Measurements from ENCODE around the gene IGF2R. TPM values are rescaled to one million over a fixed set of nuclear protein-coding genes. Genes with fewer than 3 reads are reported as not detected.

Gene IGF2R
- total and polyA plus RNA-seq, 5 donors from 2014 or later: 8.8 to 71.2 (median 10.0) TPM

DNA sequence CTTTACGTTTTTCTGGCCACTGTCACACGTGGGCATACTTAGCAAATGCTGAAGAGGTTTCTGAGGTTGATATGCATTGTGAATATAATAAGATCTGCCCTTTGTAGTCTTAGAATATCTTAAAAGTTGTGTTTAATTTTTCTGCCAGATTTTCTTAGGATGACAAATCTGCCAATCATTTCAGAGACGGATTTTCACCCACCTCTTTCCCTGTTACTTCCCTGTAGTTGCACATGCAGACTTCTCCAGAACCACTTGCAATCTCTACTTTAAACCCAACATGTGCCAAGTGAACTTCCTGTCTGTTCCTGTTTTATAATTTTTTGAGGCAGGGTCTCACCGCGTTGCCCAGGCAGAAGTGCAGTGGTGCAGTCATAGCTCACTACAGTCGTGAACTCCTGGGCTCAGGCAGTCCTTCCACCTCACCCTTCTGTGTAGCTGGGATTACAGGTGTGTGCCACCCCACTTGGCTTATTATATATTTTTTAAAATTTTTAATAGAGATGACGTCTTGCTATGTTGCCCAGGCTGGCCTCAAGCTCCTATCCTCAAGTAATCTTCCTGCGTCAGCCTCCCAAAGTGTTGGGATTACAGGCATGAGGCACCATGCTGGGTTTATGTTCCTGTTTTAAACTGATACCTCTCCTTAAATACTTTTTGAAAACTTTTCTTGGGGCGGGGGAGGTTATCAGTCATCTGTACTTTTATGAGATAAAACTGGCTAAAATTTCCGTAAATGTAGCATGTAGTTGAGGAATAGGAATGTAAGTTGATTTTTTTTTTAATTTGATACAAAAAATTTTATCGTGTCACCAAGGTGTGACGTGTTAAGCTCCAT lies 2.7 kb downstream of the IGF2R start:
- peaks cover 58% of the 10 kb centered on the region for H3K4me1 ChIP-seq (ENCODE audit: control insufficient read depth, insufficient read depth, low read length, poor library complexity, severe bottlenecking)
- DNase-seq: no peak
- H3K27ac Mint-ChIP-seq: peak overlapping the region in 1 of 3 donors; percentile 74

GRCh38 chr6:159972506-159973268 lies 3.8 kb downstream of the IGF2R start:
- H3K36me3 Mint-ChIP-seq: no peaks in the 10 kb centered on the region
- Histone ChIP-seq H3K4me1 (ENCODE audit: control insufficient read depth, insufficient read depth, low read length, poor library complexity, severe bottlenecking) (peaks cover 69% of the 10 kb centered on the region), H3K27ac (ENCODE audit: insufficient read depth, low read length, poor library complexity, severe bottlenecking) (no peak overlapping the region), H3K9me3 (ENCODE audit: control insufficient read depth in 2 of 2, low read length in 2 of 2) (no peaks in the 10 kb centered on the region), H3K36me3 (ENCODE audit: control insufficient read depth, insufficient read depth, low read length) (no peaks in the 10 kb centered on the region), H3K27me3 (ENCODE audit: control insufficient read depth, insufficient read depth, low read length) (no peaks in the 10 kb centered on the region), H3K4me3 (ENCODE audit: low read depth, low read length) (peak overlapping the region; percentile 6)
- no peaks in the 10 kb centered on the region for H3K27me3 Mint-ChIP-seq
- H3K9me3 Mint-ChIP-seq: no peaks in the 10 kb centered on the region
- H3K27ac Mint-ChIP-seq: peak overlapping the region; percentile 51 to 96 (median 60)
- DNase-seq: no peak
- no peak for ATAC-seq (ENCODE audit: low read depth in 2 of 2)
- H3K4me1 Mint-ChIP-seq: peaks cover 31 to 82% (median 71%) of the 10 kb centered on the region in 4 donors
- H3K4me3 Mint-ChIP-seq: peak overlapping the region in 3 of 4 donors; percentile 57 to 71 (median 65)

More for the DNA sequence above, 2.7 kb downstream of the IGF2R start:
- peak overlapping the region; percentile 89 to 93 (median 92) for H3K4me3 Mint-ChIP-seq
- no peaks in the 10 kb centered on the region for H3K27me3 ChIP-seq (ENCODE audit: control insufficient read depth, insufficient read depth, low read length)
- H3K9me3 Mint-ChIP-seq: no peaks in the 10 kb centered on the region
- no peaks in the 10 kb centered on the region for H3K9me3 ChIP-seq (ENCODE audit: control insufficient read depth in 2 of 2, low read length in 2 of 2)
- peak overlapping the region; percentile 29 for H3K4me3 ChIP-seq (ENCODE audit: low read depth, low read length)
- H3K36me3 Mint-ChIP-seq: no peaks in the 10 kb centered on the region
- peaks cover 24 to 71% (median 61%) of the 10 kb centered on the region in 4 donors for H3K4me1 Mint-ChIP-seq
- peaks cover 2% of the 10 kb centered on the region for H3K27me3 Mint-ChIP-seq
- no peaks in the 10 kb centered on the region for H3K36me3 ChIP-seq (ENCODE audit: control insufficient read depth, insufficient read depth, low read length)
- no peak overlapping the region for H3K27ac ChIP-seq (ENCODE audit: insufficient read depth, low read length, poor library complexity, severe bottlenecking)
- ATAC-seq (ENCODE audit: low read depth in 2 of 2): no peak

DNA sequence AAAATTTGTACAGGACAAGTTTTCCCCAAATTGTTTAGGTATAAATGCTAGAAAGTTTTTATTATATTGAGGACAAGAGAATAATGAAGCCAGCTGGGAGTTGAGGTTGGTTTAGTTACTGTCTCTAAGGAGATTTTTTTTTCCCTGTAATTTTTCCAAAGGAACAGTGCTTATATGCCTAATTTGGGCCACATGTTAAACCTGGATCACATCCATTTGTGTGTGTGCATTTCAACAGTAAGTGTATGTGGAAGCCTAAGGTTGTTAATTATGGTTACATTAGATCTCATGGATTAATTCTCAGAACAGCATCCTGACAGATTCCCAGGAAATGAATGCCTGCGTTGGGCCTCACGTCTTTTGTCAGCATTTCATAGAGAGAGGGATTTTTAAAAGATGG lies 4.5 kb downstream of the IGF2R start:
- H3K4me1 Mint-ChIP-seq: peaks cover 31 to 82% (median 74%) of the 10 kb centered on the region in 4 donors
- Histone ChIP-seq H3K27ac (ENCODE audit: insufficient read depth, low read length, poor library complexity, severe bottlenecking) (no peak overlapping the region), H3K27me3 (ENCODE audit: control insufficient read depth, insufficient read depth, low read length) (no peaks in the 10 kb centered on the region), H3K9me3 (ENCODE audit: control insufficient read depth in 2 of 2, low read length in 2 of 2) (no peaks in the 10 kb centered on the region), H3K4me3 (ENCODE audit: low read depth, low read length) (peak overlapping the region; percentile 6), H3K36me3 (ENCODE audit: control insufficient read depth, insufficient read depth, low read length) (no peaks in the 10 kb centered on the region), H3K4me1 (ENCODE audit: control insufficient read depth, insufficient read depth, low read length, poor library complexity, severe bottlenecking) (peaks cover 74% of the 10 kb centered on the region)
- no peak for DNase-seq
- H3K27me3 Mint-ChIP-seq: no peaks in the 10 kb centered on the region
- H3K9me3 Mint-ChIP-seq: no peaks in the 10 kb centered on the region
- H3K36me3 Mint-ChIP-seq: no peaks in the 10 kb centered on the region
- peak overlapping the region; percentile 9 to 65 (median 52) for H3K4me3 Mint-ChIP-seq
- no peak for ATAC-seq (ENCODE audit: low read depth in 2 of 2)
- peak overlapping the region; percentile 15 to 60 (median 58) for H3K27ac Mint-ChIP-seq

DNA sequence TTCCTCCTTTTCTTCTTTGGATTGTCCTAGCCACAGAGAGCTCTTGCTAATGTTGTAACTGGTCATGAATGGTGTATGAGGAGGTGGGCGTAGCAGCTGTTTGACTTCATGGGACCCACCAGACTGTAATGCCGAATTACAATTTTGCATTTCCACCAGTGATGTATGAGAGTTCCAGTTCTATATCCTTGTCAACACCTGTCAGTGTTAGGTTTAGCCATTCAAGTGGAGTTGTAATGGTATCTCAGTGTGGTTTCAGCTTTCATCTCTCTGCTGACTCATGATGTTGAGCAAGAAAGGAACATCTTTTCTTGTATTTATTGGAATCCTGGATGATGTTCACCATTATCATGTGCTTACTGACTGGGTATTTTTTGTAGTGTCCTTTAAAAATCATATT lies 5.1 kb downstream of the IGF2R start:
- peak overlapping the region; percentile 15 to 60 (median 58) for H3K27ac Mint-ChIP-seq
- peak overlapping the region; percentile 6 for H3K4me3 ChIP-seq (ENCODE audit: low read depth, low read length)
- H3K9me3 ChIP-seq (ENCODE audit: control insufficient read depth in 2 of 2, low read length in 2 of 2): no peaks in the 10 kb centered on the region
- H3K9me3 Mint-ChIP-seq: no peaks in the 10 kb centered on the region
- H3K27ac ChIP-seq (ENCODE audit: insufficient read depth, low read length, poor library complexity, severe bottlenecking): peak overlapping the region; percentile 14
- no peaks in the 10 kb centered on the region for H3K36me3 Mint-ChIP-seq
- H3K27me3 Mint-ChIP-seq: no peaks in the 10 kb centered on the region
- no peaks in the 10 kb centered on the region for H3K27me3 ChIP-seq (ENCODE audit: control insufficient read depth, insufficient read depth, low read length)
- ATAC-seq (ENCODE audit: low read depth in 2 of 2) (no peak), DNase-seq (peak in 1 of 3 donors; percentile 43)
- H3K4me3 Mint-ChIP-seq: peak overlapping the region; percentile 9 to 65 (median 49)
- H3K4me1 ChIP-seq (ENCODE audit: control insufficient read depth, insufficient read depth, low read length, poor library complexity, severe bottlenecking): peaks cover 76% of the 10 kb centered on the region
- H3K4me1 Mint-ChIP-seq: peaks cover 34 to 86% (median 78%) of the 10 kb centered on the region in 4 donors
- no peaks in the 10 kb centered on the region for H3K36me3 ChIP-seq (ENCODE audit: control insufficient read depth, insufficient read depth, low read length)

- H3K4me1 Mint-ChIP-seq: peaks cover 40 to 94% (median 85%) of the 10 kb centered on the region in 4 donors
- H3K27me3 Mint-ChIP-seq: no peaks in the 10 kb centered on the region
- Histone ChIP-seq H3K27me3 (ENCODE audit: control insufficient read depth, insufficient read depth, low read length) (no peaks in the 10 kb centered on the region), H3K36me3 (ENCODE audit: control insufficient read depth, insufficient read depth, low read length) (no peaks in the 10 kb centered on the region), H3K9me3 (ENCODE audit: control insufficient read depth in 2 of 2, low read length in 2 of 2) (no peaks in the 10 kb centered on the region), H3K4me3 (ENCODE audit: low read depth, low read length) (no peak overlapping the region), H3K27ac (ENCODE audit: insufficient read depth, low read length, poor library complexity, severe bottlenecking) (no peak overlapping the region), H3K4me1 (ENCODE audit: control insufficient read depth, insufficient read depth, low read length, poor library complexity, severe bottlenecking) (peaks cover 82% of the 10 kb centered on the region)
- no peak for DNase-seq
- no peak for ATAC-seq (ENCODE audit: low read depth in 2 of 2)
- peak overlapping the region in 2 of 3 donors; percentile 1 to 15 for H3K27ac Mint-ChIP-seq
- H3K9me3 Mint-ChIP-seq: no peaks in the 10 kb centered on the region
- no peaks in the 10 kb centered on the region for H3K36me3 Mint-ChIP-seq
- peak overlapping the region in 3 of 4 donors; percentile 17 to 65 (median 48) for H3K4me3 Mint-ChIP-seq
These were observed 6.0 kb downstream of the IGF2R start for GRCh38 chr6:159974932-159975331.

- Histone ChIP-seq H3K9me3 (ENCODE audit: control insufficient read depth in 2 of 2, low read length in 2 of 2) (no peaks in the 10 kb centered on the region), H3K36me3 (ENCODE audit: control insufficient read depth, insufficient read depth, low read length) (no peaks in the 10 kb centered on the region), H3K27ac (ENCODE audit: insufficient read depth, low read length, poor library complexity, severe bottlenecking) (no peak overlapping the region), H3K4me3 (ENCODE audit: low read depth, low read length) (peak overlapping the region; percentile 43), H3K27me3 (ENCODE audit: control insufficient read depth, insufficient read depth, low read length) (no peaks in the 10 kb centered on the region), H3K4me1 (ENCODE audit: control insufficient read depth, insufficient read depth, low read length, poor library complexity, severe bottlenecking) (peaks cover 81% of the 10 kb centered on the region)
- Mint-ChIP-seq H3K4me3 (peak overlapping the region; percentile 33 to 67 (median 43)), H3K36me3 (no peaks in the 10 kb centered on the region), H3K4me1 (peaks cover 47 to 95% (median 84%) of the 10 kb centered on the region in 4 donors), H3K27ac (peak overlapping the region; percentile 45 to 90 (median 60)), H3K9me3 (no peaks in the 10 kb centered on the region), H3K27me3 (no peaks in the 10 kb centered on the region)
- DNase-seq: no peak
- no peak for ATAC-seq (ENCODE audit: low read depth in 2 of 2)
These were observed 7.9 kb downstream of the IGF2R start for GRCh38 chr6:159976686-159977254.

GRCh38 chr6:159977255-159977903 lies 8.5 kb downstream of the IGF2R start:
- Histone ChIP-seq H3K9me3 (ENCODE audit: control insufficient read depth in 2 of 2, low read length in 2 of 2) (no peaks in the 10 kb centered on the region), H3K27ac (ENCODE audit: insufficient read depth, low read length, poor library complexity, severe bottlenecking) (peak overlapping the region; percentile 68), H3K36me3 (ENCODE audit: control insufficient read depth, insufficient read depth, low read length) (no peaks in the 10 kb centered on the region), H3K27me3 (ENCODE audit: control insufficient read depth, insufficient read depth, low read length) (no peaks in the 10 kb centered on the region), H3K4me1 (ENCODE audit: control insufficient read depth, insufficient read depth, low read length, poor library complexity, severe bottlenecking) (peaks cover 82% of the 10 kb centered on the region), H3K4me3 (ENCODE audit: low read depth, low read length) (peak overlapping the region; percentile 43)
- DNase-seq (no peak), ATAC-seq (ENCODE audit: low read depth in 2 of 2) (no peak)
- H3K4me1 Mint-ChIP-seq: peaks cover 53 to 95% (median 84%) of the 10 kb centered on the region in 4 donors
- no peaks in the 10 kb centered on the region for H3K36me3 Mint-ChIP-seq
- no peaks in the 10 kb centered on the region for H3K27me3 Mint-ChIP-seq
- peak overlapping the region; percentile 48 to 67 (median 58) for H3K4me3 Mint-ChIP-seq
- no peaks in the 10 kb centered on the region for H3K9me3 Mint-ChIP-seq
- peak overlapping the region; percentile 79 to 91 (median 90) for H3K27ac Mint-ChIP-seq
